Skeletal muscle satellite cell (primary cell): ENCODE results near the gene TRNAU1AP.
"Not testable (repeated sequence)": the region's sequence is repeated elsewhere in the genome, so short reads cannot be mapped to it uniquely, and the experiment has no call there.

Experiments
- H3K27me3 ChIP-seq: 2 replicates; pipeline ENCODE4 v1.7.0; 2013; ENCODE audit warnings: low read length; ENCODE audit not compliant: control insufficient read depth, insufficient read depth
- H3K36me3 ChIP-seq: 2 replicates; pipeline ENCODE4 v1.7.0; 2013; ENCODE audit warnings: mild to moderate bottlenecking, control low read depth, low read length; ENCODE audit not compliant: insufficient read depth
- H3K4me1 ChIP-seq: 2 replicates; pipeline ENCODE4 v1.7.0; 2013; ENCODE audit warnings: low read length; ENCODE audit not compliant: control insufficient read depth, insufficient read depth
- H3K4me2 ChIP-seq: 2 replicates; pipeline ENCODE4 v1.7.0; 2013; ENCODE audit warnings: mild to moderate bottlenecking, low read length
- H3K4me3 ChIP-seq: 2 replicates; pipeline ENCODE4 v1.7.0; 2013; ENCODE audit warnings: low read length
- H3K9ac ChIP-seq: 2 replicates; pipeline ENCODE4 v1.7.0; 2013; ENCODE audit warnings: mild to moderate bottlenecking, low read depth, low read length, moderate library complexity
- H3K9me3 ChIP-seq: replicated peaks from 2 replicates; pipeline ENCODE4 v1.7.0; 2013; ENCODE audit warnings: mild to moderate bottlenecking, control low read depth, low read length

TRNAU1AP gene

DNA sequence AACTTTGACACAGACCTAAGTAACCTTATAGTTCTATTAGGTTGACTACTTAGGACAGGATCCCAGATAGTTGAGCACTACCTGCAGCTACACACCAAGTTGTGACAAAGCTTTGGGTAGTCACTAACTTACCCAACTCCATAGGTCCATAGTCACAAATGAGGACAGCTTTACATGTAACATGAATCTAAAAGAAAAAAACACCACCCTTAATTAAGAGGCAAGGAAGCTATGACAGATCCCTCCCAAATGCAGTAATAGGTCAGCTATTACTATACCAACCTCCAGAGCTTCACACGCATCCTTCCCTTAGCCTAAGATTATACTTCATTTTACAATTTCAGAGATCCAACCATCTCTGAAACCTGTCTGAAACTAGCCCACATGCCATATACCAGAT lies 26.5 kb downstream of the TRNAU1AP start:
- H3K4me3 ChIP-seq: peak overlapping the region; percentile 92
- peaks cover 19% of the 10 kb centered on the region for H3K4me1 ChIP-seq
- no peaks in the 10 kb centered on the region for H3K9me3 ChIP-seq
- peak overlapping the region; percentile 95 for H3K9ac ChIP-seq
- peaks cover 39% of the 10 kb centered on the region for H3K36me3 ChIP-seq
- H3K4me2 ChIP-seq: peak overlapping the region; percentile 95
- no peaks in the 10 kb centered on the region for H3K27me3 ChIP-seq

DNA sequence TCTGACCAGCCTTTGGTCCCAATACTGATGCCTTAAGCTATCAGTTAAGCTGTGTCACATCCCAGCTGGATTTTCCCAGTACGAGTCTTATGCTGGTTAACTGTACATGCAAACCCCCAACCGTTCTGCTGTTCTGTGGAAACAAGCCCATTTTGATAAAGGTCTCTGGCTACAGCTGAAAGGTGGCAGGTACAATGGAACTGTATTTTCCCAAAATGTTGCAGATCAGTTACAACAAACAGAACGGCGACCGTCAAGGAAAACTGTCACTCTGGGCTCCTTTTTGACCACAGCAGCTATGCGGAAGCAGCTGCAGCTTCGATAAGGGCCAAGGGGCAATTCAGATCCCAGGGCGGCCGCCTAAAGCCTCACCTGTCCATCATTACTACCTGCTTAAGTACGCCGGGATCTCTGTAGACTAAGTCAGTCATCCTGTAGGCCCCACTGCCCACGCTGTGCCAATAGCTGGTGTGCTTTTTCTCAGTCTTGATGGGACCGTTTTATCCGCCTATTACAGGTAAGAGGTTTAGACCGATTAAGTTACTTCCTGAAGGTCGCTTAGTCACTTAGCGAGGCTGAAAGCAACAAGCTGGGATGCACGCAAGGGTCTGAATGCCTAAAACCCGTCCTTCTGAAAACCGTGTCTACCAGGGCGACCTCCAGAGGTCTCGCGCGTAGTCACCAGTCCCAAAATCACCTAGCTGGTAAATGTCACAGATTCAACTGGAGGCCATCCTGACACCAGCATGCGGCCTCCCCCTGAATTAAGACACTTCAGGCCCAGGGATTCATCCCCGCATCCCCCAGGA lies 28.0 kb downstream of the TRNAU1AP start:
- no peaks in the 10 kb centered on the region for H3K27me3 ChIP-seq
- H3K9me3 ChIP-seq: no peaks in the 10 kb centered on the region
- H3K9ac ChIP-seq: peak overlapping the region; percentile 95
- H3K4me1 ChIP-seq: peaks cover 19% of the 10 kb centered on the region
- H3K4me2 ChIP-seq: peak overlapping the region; percentile 95
- peak overlapping the region; percentile 92 for H3K4me3 ChIP-seq
- H3K36me3 ChIP-seq: peaks cover 39% of the 10 kb centered on the region

DNA sequence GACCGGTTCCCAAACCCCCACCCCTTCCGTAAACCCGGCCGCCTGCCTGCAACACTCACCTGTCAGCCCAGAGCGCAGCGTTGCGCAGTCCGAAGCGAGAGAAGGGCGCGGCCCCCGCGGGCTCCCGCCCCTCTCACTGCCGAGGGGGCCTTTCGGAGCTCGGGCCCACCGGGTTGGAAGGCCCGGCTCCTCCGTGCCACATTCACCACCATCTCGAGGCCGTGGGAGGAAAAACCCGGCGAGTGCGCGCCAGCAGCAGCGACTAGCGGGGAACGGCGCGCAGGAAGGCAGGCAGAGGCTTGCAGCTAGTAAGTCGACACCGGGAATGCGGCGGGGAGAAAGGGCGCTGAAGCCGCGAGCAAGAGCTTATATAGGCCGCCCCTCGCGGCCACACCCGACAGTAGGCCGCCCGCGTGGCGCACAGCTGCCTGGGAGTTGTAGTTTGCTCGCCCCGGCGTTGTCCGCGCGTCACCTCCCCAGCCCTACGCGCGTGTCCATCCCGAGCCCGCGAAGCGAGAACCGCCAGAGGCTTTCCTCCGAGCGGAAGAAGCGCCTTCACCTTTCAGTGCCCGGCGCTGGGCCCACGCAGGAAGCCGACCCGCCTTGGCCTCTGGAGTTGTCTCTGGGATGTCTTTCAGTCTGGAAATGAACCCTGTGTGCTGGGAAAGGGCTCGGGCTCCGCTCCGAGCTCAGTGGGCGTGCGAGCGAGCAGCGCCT lies 28.8 kb downstream of the TRNAU1AP start:
- peak overlapping the region; percentile 92 for H3K4me3 ChIP-seq
- H3K27me3 ChIP-seq: no peaks in the 10 kb centered on the region
- H3K4me1 ChIP-seq: peaks cover 19% of the 10 kb centered on the region

DNA sequence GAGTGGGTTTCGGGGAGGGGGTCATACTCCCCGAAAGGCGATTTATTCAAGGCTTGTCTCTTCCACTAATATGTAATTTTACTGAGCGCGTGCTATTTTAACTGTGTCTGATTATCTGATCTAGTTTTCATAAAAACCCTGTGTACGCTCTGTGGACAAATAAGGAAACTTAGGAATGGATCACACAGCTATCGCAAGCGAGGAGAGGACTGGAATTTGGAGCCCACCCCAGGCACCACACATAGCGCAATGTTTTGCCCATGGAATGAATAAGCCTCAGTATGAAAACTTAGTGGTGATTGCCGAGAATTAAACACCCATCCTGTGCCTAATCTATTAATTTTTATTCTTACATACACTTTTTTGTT lies 29.3 kb downstream of the TRNAU1AP start:
- peak overlapping the region; percentile 95 for H3K9ac ChIP-seq
- H3K27me3 ChIP-seq: no peaks in the 10 kb centered on the region
- H3K4me1 ChIP-seq: peaks cover 19% of the 10 kb centered on the region
- no peaks in the 10 kb centered on the region for H3K9me3 ChIP-seq
- H3K36me3 ChIP-seq: peaks cover 37% of the 10 kb centered on the region
- peak overlapping the region; percentile 95 for H3K4me2 ChIP-seq
- H3K4me3 ChIP-seq: peak overlapping the region; percentile 92

More for the DNA sequence above, 28.8 kb downstream of the TRNAU1AP start:
- H3K9me3 ChIP-seq: no peaks in the 10 kb centered on the region
- peaks cover 39% of the 10 kb centered on the region for H3K36me3 ChIP-seq
- H3K4me2 ChIP-seq: peak overlapping the region; percentile 95
- H3K9ac ChIP-seq: peak overlapping the region; percentile 95

DNA sequence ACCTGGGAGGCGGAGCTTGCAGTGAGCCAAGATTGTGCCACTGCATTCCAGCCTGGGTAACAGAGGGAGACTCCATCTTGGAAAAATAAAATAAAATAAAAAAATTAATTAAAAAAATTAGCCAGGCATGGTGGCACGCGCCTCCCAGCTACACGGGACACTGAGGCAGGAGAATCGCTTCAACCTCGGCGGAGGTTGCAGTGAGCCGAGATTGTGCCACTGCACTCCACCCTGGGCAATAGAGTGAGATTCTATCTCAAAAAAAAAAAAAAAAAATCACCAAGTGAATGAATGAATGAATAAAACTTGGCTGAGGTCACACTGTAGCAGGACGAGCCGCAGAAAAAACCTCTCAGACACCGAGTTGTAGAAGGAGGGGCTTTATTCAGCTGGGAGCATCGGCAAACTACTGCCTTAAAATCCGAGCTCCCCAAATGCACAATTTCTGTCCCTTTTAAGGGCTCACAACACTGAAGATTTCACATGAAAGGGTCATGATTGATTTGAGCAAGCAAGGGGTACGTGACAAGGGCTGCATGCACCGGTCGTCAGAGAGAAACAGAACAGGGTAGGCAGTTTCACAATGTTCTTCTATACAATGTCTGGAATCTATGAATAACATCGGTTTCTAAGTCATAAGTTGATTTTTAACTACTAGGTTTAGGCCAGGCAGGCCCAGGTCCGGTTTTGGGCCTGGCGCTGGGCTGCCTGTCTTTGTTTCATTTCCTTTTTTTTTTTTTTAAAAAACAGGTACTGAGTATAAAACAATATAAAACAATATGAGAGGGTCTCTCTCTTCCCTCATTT lies 33.9 kb downstream of the TRNAU1AP start:
- not testable (repeated sequence) for H3K4me3 ChIP-seq, H3K9ac ChIP-seq, H3K4me1 ChIP-seq, H3K4me2 ChIP-seq, H3K36me3 ChIP-seq, H3K9me3 ChIP-seq, H3K27me3 ChIP-seq

DNA sequence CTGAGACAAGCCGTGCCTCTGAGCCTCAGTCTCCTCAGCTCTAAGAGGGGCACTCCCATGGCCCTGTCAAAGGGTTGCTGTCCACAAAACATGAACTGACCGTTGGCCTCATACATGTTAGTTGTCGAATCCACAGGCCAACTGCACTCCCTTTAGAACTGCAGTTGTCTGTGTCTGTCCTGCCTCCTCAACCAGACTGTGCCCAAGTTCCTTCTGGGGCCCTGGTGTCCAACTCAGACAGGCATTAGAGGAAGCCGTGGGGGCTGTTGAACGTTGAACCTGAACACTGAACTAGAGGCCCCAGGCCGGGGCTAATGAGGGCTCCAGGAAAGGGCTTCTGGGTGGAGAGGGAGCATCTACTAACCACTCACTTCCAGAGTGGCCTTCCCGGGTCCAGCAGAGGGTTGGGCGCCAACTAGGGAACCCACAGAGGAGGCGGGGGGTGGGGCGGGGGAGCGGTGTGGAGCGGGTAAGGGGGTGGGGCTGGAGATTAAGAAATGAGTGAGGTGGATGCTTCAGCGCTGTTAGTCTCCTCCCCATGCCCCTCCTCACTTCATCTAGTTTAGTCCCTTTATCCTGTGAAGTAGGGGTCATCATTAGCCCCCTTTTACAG lies 38.9 kb downstream of the TRNAU1AP start, which contains the start of gene RAB42:
TSS of gene RAB42 (plus strand) at position 558 of the 613 bp plus-strand sequence. CDS start 247 bp downstream, outside the sequence.
- H3K36me3 ChIP-seq: no peaks in the 10 kb centered on the region
- peak within 1 kb of the TSS; percentile 75 for H3K4me2 ChIP-seq
- H3K9me3 ChIP-seq: no peaks in the 10 kb centered on the region
- H3K4me1 ChIP-seq: peaks cover 8% of the 10 kb centered on the region
- H3K9ac ChIP-seq: peak within 1 kb of the TSS; percentile 46
- no peaks in the 10 kb centered on the region for H3K27me3 ChIP-seq
- H3K4me3 ChIP-seq: peak within 1 kb of the TSS; percentile 57

DNA sequence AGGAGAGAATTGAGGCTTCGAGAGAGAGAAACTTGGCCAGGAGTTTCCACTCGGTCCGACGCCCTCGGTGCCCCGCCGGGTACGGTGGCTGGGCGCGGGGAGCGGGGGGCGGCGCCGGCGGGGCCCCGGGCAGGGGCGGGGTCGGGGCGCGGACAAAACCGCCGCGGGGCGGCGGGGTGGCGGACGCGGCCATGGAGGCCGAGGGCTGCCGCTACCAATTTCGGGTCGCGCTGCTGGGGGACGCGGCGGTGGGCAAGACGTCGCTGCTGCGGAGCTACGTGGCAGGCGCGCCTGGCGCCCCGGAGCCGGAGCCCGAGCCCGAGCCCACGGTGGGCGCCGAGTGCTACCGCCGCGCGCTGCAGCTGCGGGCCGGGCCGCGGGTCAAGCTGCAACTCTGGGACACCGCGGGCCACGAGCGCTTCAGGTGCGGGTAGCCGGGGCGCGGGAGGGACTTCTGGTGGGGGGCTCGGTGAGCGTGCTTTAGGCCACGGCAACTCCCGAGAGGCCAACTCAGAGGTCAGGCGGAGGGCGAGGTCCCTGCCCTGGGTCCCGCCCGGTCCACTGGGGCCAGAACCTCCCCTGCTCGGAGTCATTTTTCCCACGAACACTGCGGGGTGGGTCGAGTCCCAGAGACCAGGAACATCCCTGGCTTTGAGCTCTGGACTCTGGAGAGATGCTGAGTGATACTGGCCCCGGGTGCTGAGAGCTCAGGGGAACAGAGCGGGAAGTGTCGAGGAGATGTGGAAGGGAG lies 39.6 kb downstream of the TRNAU1AP start:
- peak overlapping the region; percentile 57 for H3K4me3 ChIP-seq
- no peaks in the 10 kb centered on the region for H3K36me3 ChIP-seq
- peaks cover 8% of the 10 kb centered on the region for H3K4me1 ChIP-seq
- H3K9me3 ChIP-seq: no peaks in the 10 kb centered on the region
- H3K9ac ChIP-seq: peak overlapping the region; percentile 46
- no peaks in the 10 kb centered on the region for H3K27me3 ChIP-seq
- peak overlapping the region; percentile 75 for H3K4me2 ChIP-seq

DNA sequence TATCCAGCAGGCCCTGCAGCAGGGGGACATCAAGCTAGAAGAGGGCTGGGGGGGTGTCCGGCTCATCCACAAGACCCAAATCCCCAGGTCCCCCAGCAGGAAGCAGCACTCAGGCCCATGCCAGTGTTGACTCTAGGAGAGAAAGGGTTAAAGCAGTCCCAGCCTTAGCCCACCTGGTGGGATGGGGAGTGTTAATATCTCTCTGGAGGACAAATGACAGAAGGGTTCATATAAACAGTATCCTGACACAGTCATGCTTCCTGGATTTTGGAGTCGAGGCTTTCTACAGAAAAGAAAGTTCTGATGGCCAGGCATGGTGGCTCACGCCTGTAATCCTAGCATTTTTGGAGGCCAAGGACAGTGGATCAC lies 41.1 kb downstream of the TRNAU1AP start:
- not testable (repeated sequence) for H3K4me3 ChIP-seq, H3K9ac ChIP-seq

GRCh38 chr1:28594686-28595411 lies 42.0 kb downstream of the TRNAU1AP start:
- not testable (repeated sequence) for H3K9ac ChIP-seq, H3K4me3 ChIP-seq, H3K9me3 ChIP-seq, H3K4me2 ChIP-seq, H3K27me3 ChIP-seq, H3K4me1 ChIP-seq, H3K36me3 ChIP-seq

More for the DNA sequence above, 41.1 kb downstream of the TRNAU1AP start:
- H3K36me3 ChIP-seq, H3K27me3 ChIP-seq, H3K4me2 ChIP-seq, H3K9me3 ChIP-seq, H3K4me1 ChIP-seq: not testable (repeated sequence)
